HepG2 (cell line): ENCODE measurements around the gene RAC3. TPM values are rescaled to one million over a fixed set of nuclear protein-coding genes. Genes with fewer than 3 reads are reported as not detected.

Source experiments
- CCDC6 ChIP-seq: sonication (generic); formaldehyde crosslinking; IDR thresholded peaks from 2 replicates; pipeline ENCODE4 v1.8.1; 2022; ENCODE audit warnings: mild to moderate bottlenecking, missing genetic modification reagents, moderate library complexity
- DNMT3B ChIP-seq: conservative IDR thresholded peaks from 2 replicates; pipeline ENCODE4 v1.6.1; 2016; ENCODE audit warnings: missing biosample characterization, control low read depth
- ELF1 ChIP-seq: sonication (generic); formaldehyde crosslinking; IDR thresholded peaks from 2 replicates; pipeline ENCODE4 v1.4.0; 2020; ENCODE audit warnings: missing genetic modification reagents
- HMG20B ChIP-seq: conservative IDR thresholded peaks from 2 replicates; pipeline ENCODE4 v1.6.1; 2016; ENCODE audit warnings: missing genetic modification reagents, missing compliant biosample characterization
- IRX3 ChIP-seq: sonication (generic); formaldehyde crosslinking; IDR thresholded peaks from 2 replicates; pipeline ENCODE4 v1.8.1; 2023; ENCODE audit warnings: mild to moderate bottlenecking, low read depth, missing genetic modification reagents, borderline replicate concordance
- MBNL3 ChIP-seq: fragments of 250-450 bp; sonication (Bioruptor Pico); conservative IDR thresholded peaks from 2 replicates; pipeline ENCODE4 v1.8.0; 2022; ENCODE audit warnings: mild to moderate bottlenecking, inconsistent platforms
- MEIS2 ChIP-seq: sonication (generic); formaldehyde crosslinking; IDR thresholded peaks from 2 replicates; pipeline ENCODE4 v1.9.0; 2021; ENCODE audit warnings: mild to moderate bottlenecking, missing genetic modification reagents
- NBN ChIP-seq: fragments of 450-650 bp; conservative IDR thresholded peaks from 2 replicates; pipeline ENCODE4 v1.6.1; 2017
- NFYB ChIP-seq: sonication (generic); formaldehyde crosslinking; IDR thresholded peaks from 2 replicates; pipeline ENCODE4 v1.4.0; 2020; ENCODE audit warnings: missing genetic modification reagents
- PITX1 ChIP-seq: sonication (generic); formaldehyde crosslinking; IDR thresholded peaks from 2 replicates; pipeline ENCODE4 v1.5.1; 2020; ENCODE audit warnings: mild to moderate bottlenecking, missing genetic modification reagents
- RELA ChIP-seq: sonication (generic); formaldehyde crosslinking; IDR thresholded peaks from 2 replicates; pipeline ENCODE4 v1.4.0; 2020; ENCODE audit warnings: missing genetic modification reagents
- RNF2 ChIP-seq: fragments of 450-650 bp; conservative IDR thresholded peaks from 2 replicates; pipeline ENCODE4 v1.6.1; 2016; ENCODE audit warnings: low read depth
- ZBTB39 ChIP-seq: sonication (generic); formaldehyde crosslinking; IDR thresholded peaks from 2 replicates; pipeline ENCODE4 v1.5.0; 2020; ENCODE audit warnings: missing genetic modification reagents
- ZC3H4 ChIP-seq: sonication (generic); formaldehyde crosslinking; IDR thresholded peaks from 2 replicates; pipeline ENCODE4 v1.4.0; 2020; ENCODE audit warnings: missing genetic modification reagents, borderline replicate concordance
- ZEB1 ChIP-seq: IDR thresholded peaks from 2 replicates; pipeline ENCODE4 v1.6.1; 2012; ENCODE audit warnings: mild to moderate bottlenecking, low read depth, inconsistent platforms; ENCODE audit not compliant: insufficient replicate concordance
- ZKSCAN1 ChIP-seq: fragments of 150-350 bp; IDR thresholded peaks from 2 replicates; pipeline ENCODE4 v1.6.1; 2014; ENCODE audit warnings: low read length
- ZMYM4 ChIP-seq: sonication (generic); formaldehyde crosslinking; IDR thresholded peaks from 2 replicates; pipeline ENCODE4 v1.8.1; 2023; ENCODE audit warnings: mild to moderate bottlenecking, missing genetic modification reagents
- ZNF12 ChIP-seq: sonication (generic); formaldehyde crosslinking; IDR thresholded peaks from 2 replicates; pipeline ENCODE4 v1.5.0; 2020; ENCODE audit warnings: missing genetic modification reagents
- ZNF207 ChIP-seq: fragments of 450-650 bp; IDR thresholded peaks from 2 replicates; pipeline ENCODE4 v1.6.1; 2016; ENCODE audit warnings: antibody characterized with exemption, borderline replicate concordance
- ZNF234 ChIP-seq: sonication (generic); formaldehyde crosslinking; conservative IDR thresholded peaks from 2 replicates; pipeline ENCODE4 v1.5.1; 2020; ENCODE audit warnings: mild to moderate bottlenecking, missing genetic modification reagents
- ZNF24 ChIP-seq: fragments of 450-650 bp; IDR thresholded peaks from 2 replicates; pipeline ENCODE4 v1.6.1; 2017; ENCODE audit warnings: antibody characterized with exemption, mild to moderate bottlenecking
- ZNF543 ChIP-seq: sonication (generic); formaldehyde crosslinking; IDR thresholded peaks from 2 replicates; pipeline ENCODE4 v1.4.0; 2020; ENCODE audit warnings: mild to moderate bottlenecking, missing genetic modification reagents
- ZNF558 ChIP-seq: sonication (generic); formaldehyde crosslinking; IDR thresholded peaks from 2 replicates; pipeline ENCODE4 v1.9.0; 2022; ENCODE audit warnings: mild to moderate bottlenecking, missing genetic modification reagents, borderline replicate concordance
- ZNF570 ChIP-seq: sonication (generic); formaldehyde crosslinking; IDR thresholded peaks from 2 replicates; pipeline ENCODE4 v1.4.0; 2020; ENCODE audit warnings: mild to moderate bottlenecking, missing genetic modification reagents, borderline replicate concordance
- ZNF615 ChIP-seq: sonication (generic); formaldehyde crosslinking; IDR thresholded peaks from 2 replicates; pipeline ENCODE4 v1.5.0; 2020; ENCODE audit warnings: mild to moderate bottlenecking, missing genetic modification reagents, borderline replicate concordance
- polyA plus RNA-seq, 8 experiments: library from polyadenylated mRNA; depleted of rRNA in 3 of 8; stranded (reverse) in 7 of 8; unstranded in 1 of 8; fragments of >200 nt; fragmentation: Illumina TruSeq in 4 of 8; extraction: Trizol in 4 of 8; gene quantifications; 2 replicates each; pipeline versions ENCODE4 v1.2.1 to v1.2.3, GENCODE V29; 2011 to 2016; ENCODE audit warnings: low read depth in 4 of 8, missing spikeins in 1 of 8, mixed read lengths in 1 of 8; ENCODE audit not compliant: insufficient read depth in 1 of 8
- total RNA-seq, 5 experiments: library from RNA; depleted of rRNA; stranded (reverse); fragments of >200 nt; fragmentation: Illumina TruSeq; extraction: Trizol; gene quantifications; 2 replicates each; pipeline ENCODE4 v1.2.3, GENCODE V29; 2016; ENCODE audit warnings: low read depth in 1 of 5
- TF ChIP-seq, protein P1 (sequence below), 2 experiments: fragments of 450-650 bp in 1 of 2; sonication (generic) in 1 of 2; formaldehyde crosslinking; IDR thresholded peaks; 2 replicates each; pipeline versions ENCODE4 v1.5.0 to v1.8.0; 2020 to 2022; ENCODE audit warnings: mild to moderate bottlenecking in 1 of 2, missing genetic modification reagents in 1 of 2
- TF ChIP-seq, protein P2 (sequence below): sonication (generic); formaldehyde crosslinking; IDR thresholded peaks from 2 replicates; pipeline ENCODE4 v1.8.1; 2023; ENCODE audit warnings: mild to moderate bottlenecking, moderate library complexity, missing genetic modification reagents

RAC3 gene
- total and polyA plus RNA-seq, 2 of the 13 experiments (the other 11 are each of a cell fraction or from before 2014, with no cell fraction given): 10.5 to 21.3 TPM

- TF ChIP-seq ZBTB39 (no peak; the same call in 1 of the 2 replicates), ZNF570 (CRISPR knock-in tag) (no peak), RNF2 (peak; percentile 88; the same call in 1 of the 2 replicates), PITX1 (peak; percentile 23; the same call in 1 of the 2 replicates), ZNF615 (no peak), IRX3 (no peak; the same call in 1 of the 2 replicates), MBNL3 (CRISPR knock-in tag) (no peak), CCDC6 (CRISPR knock-in tag) (peak; percentile 91), ZMYM4 (CRISPR knock-in tag) (peak; percentile 90), ELF1 (CRISPR knock-in tag) (peak; percentile 75), DNMT3B (no peak), ZNF234 (CRISPR knock-in tag) (no peak), ZC3H4 (CRISPR knock-in tag) (no peak), ZNF558 (peak; percentile 98; the same call in 1 of the 2 replicates), ZKSCAN1 (no peak), ZNF207 (no peak), MEIS2 (CRISPR knock-in tag) (peak; percentile 93), ZNF24 (no peak; the same call in 1 of the 2 replicates), NBN (no peak), ZNF543 (CRISPR knock-in tag) (peak; percentile 73), ZNF12 (CRISPR knock-in tag) (no peak), RELA (CRISPR knock-in tag) (peak; percentile 82; the same call in 1 of the 2 replicates), ZEB1 (peak; percentile 27), HMG20B (CRISPR knock-in tag) (no peak), NFYB (CRISPR knock-in tag) (peak; percentile 95)
- TF ChIP-seq, protein P1, sequence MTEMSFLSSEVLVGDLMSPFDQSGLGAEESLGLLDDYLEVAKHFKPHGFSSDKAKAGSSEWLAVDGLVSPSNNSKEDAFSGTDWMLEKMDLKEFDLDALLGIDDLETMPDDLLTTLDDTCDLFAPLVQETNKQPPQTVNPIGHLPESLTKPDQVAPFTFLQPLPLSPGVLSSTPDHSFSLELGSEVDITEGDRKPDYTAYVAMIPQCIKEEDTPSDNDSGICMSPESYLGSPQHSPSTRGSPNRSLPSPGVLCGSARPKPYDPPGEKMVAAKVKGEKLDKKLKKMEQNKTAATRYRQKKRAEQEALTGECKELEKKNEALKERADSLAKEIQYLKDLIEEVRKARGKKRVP (CRISPR knock-in tag; IDR thresholded peaks at IDR 0.05): no peak
- TF ChIP-seq, protein P2, sequence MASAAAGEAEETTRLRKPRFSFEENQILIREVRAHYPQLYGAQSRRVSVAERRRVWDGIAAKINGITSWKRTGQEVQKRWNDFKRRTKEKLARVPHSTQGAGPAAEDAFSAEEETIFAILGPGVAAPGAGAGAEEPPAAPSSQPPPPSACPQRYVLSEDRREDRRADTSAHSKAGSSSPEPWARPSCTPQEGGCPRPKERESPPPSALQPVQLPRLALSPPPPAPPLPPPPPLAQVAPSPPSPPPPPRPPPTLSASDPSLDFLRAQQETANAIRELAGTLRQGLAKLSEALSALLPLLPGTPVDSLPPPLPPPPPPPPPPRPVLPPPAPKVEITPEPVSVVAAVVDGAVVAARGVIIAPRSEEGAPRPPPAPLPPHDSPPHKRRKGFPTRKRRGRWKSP (CRISPR knock-in tag): peak; percentile 98
Observed at GRCh38 chr17:82037092-82037888, 5.8 kb downstream of the RAC3 start, which contains the start of gene DCXR (continued).
